ENCODE measurements around the gene TNKS1BP1.
"Not testable (repeated sequence)": the region's sequence is repeated elsewhere in the genome, so short reads cannot be mapped to it uniquely, and the experiment has no call there.

TNKS1BP1 gene

DNA sequence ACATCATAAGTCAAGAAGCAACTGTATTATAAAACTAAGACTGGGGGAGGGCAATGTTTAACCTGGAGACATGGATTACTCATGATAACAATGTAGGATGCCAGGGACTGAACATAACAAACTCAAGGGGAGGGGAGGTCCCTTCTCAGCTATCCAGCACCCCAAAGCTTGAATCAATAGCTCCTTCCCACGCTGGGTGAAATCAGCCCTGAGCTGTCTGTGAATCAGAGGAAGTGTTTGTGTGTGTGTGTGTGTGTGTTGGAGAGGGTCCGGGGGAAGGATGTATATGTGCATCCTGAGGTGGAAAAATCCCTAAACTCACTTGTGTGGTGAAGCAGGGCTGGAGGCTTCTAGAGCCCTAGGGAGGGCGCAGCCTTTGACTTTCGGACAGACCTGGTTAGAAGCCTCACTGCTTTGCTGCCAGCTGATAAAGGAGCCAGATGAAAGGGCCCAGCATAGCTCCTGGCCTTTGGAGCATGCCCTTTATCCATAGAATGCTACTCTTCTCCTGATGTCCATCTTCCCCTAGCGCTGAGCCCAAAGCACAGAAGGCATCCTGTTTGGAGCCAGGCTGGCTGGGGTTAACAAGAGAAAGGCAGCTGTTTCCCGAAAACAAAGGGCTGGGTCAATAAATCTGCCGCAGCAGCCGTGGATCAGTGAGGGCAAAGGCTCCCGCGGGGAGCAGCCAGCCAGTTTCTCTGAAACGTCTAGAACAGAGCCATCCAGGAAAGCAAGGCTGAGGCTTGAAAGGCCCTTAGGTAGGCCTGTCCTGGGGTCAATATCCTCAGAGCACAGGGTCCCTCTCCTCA lies 35.8 kb downstream of the TNKS1BP1 start:
- DNase-seq, result peak; percentile 93
- H3K27ac ChIP-seq, result peak overlapping the region; percentile 84
- TF ChIP-seq CTCF (IDR thresholded peaks at IDR 0.05; ENCODE audit: low read depth, low read length, missing control alignments), result no peak

DNA sequence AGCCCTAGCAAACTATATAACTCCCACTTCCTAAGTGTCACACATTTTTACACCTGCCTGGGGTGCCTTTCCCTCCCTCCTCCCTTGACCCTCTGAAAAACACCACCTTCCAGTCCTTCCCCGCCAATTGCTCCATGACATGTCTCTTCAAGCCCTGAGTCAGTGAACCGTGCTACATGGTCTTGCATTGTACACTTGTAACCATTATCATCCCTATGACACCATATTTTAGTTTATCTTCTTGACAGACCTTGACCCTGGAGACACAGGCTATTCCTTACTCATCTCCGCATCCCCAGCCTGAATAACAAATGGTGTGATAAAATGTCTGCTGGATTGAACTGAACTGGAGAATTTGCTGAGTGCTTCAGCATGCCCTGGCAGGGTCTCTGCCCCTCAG lies 36.9 kb downstream of the TNKS1BP1 start:
- no peaks in the 10 kb centered on the region for H3K27me3 ChIP-seq (replicated peaks)
- in situ Hi-C loops (cut with HindIII; ENCODE audit: low pct_ligation_motif_present, low sequenced_read_pairs), result no loop called here
- no peak overlapping the region for H3K4me3 ChIP-seq (ENCODE audit: low read depth, low read length)
- H3K27ac ChIP-seq, result no peak overlapping the region
- no peak for DNase-seq
- H3K36me3 ChIP-seq (replicated peaks), result no peaks in the 10 kb centered on the region
- no peak for TF ChIP-seq CTCF (IDR thresholded peaks at IDR 0.05; ENCODE audit: low read depth, low read length, missing control alignments)

More for the DNA sequence above, 35.8 kb downstream of the TNKS1BP1 start:
- Histone ChIP-seq H3K4me3 (ENCODE audit: low read depth, low read length) (no peak overlapping the region), H3K36me3 (replicated peaks) (no peaks in the 10 kb centered on the region), H3K27me3 (replicated peaks) (no peaks in the 10 kb centered on the region)
- in situ Hi-C loops (cut with HindIII; ENCODE audit: low pct_ligation_motif_present, low sequenced_read_pairs), result no loop called here

- DNase-seq, result no peak
- no peak overlapping the region for H3K27ac ChIP-seq
- in situ Hi-C loops (cut with HindIII; ENCODE audit: low pct_ligation_motif_present, low sequenced_read_pairs), result no loop called here
Measured at GRCh38 chr11:57283231-57283990, 41.3 kb downstream of the TNKS1BP1 start.

GRCh38 chr11:57281546-57281945 lies 43.2 kb downstream of the TNKS1BP1 start:
- in situ Hi-C loops (cut with HindIII; ENCODE audit: low pct_ligation_motif_present, low sequenced_read_pairs); H3K4me3 ChIP-seq (ENCODE audit: low read depth, low read length); H3K36me3 ChIP-seq (replicated peaks); H3K27ac ChIP-seq; H3K27me3 ChIP-seq (replicated peaks); DNase-seq: not testable (repeated sequence)

More at GRCh38 chr11:57283231-57283990, 41.3 kb downstream of the TNKS1BP1 start:
- H3K36me3 ChIP-seq (replicated peaks), result no peaks in the 10 kb centered on the region
- no peak overlapping the region for H3K4me3 ChIP-seq (ENCODE audit: low read depth, low read length)
- no peak for TF ChIP-seq CTCF (IDR thresholded peaks at IDR 0.05; ENCODE audit: low read depth, low read length, missing control alignments)
- H3K27me3 ChIP-seq (replicated peaks), result no peaks in the 10 kb centered on the region

GRCh38 chr11:57279116-57279515 lies 45.6 kb downstream of the TNKS1BP1 start:
- H3K27me3 ChIP-seq (replicated peaks), result no peaks in the 10 kb centered on the region
- in situ Hi-C loops (cut with HindIII; ENCODE audit: low pct_ligation_motif_present, low sequenced_read_pairs), result no loop called here
- peak overlapping the region; percentile 31 for H3K27ac ChIP-seq
- no peak overlapping the region for H3K4me3 ChIP-seq (ENCODE audit: low read depth, low read length)
- no peak for TF ChIP-seq CTCF (IDR thresholded peaks at IDR 0.05; ENCODE audit: low read depth, low read length, missing control alignments)
- no peak for DNase-seq
- no peaks in the 10 kb centered on the region for H3K36me3 ChIP-seq (replicated peaks)

GRCh38 chr11:57278721-57279095 lies 46.0 kb downstream of the TNKS1BP1 start:
- Histone ChIP-seq H3K27me3 (replicated peaks) (no peaks in the 10 kb centered on the region), H3K27ac (peak overlapping the region; percentile 68), H3K36me3 (replicated peaks) (no peaks in the 10 kb centered on the region), H3K4me3 (ENCODE audit: low read depth, low read length) (no peak overlapping the region)
- TF ChIP-seq CTCF (IDR thresholded peaks at IDR 0.05; ENCODE audit: low read depth, low read length, missing control alignments), result no peak
- no peak for DNase-seq
- in situ Hi-C loops (cut with HindIII; ENCODE audit: low pct_ligation_motif_present, low sequenced_read_pairs), result no loop called here

Measured in brain microvascular endothelial cell (primary cell).